ENCODE results near the gene TMEM190. TPM values are rescaled to one million over a fixed set of nuclear protein-coding genes. Genes with fewer than 3 reads are reported as not detected.
A peak's percentile ranks its signal among the peaks of the same experiment; 100 is the strongest.

The TMEM190 gene
- total RNA-seq, 1 experiment from 2014 or later = not detected

- Histone ChIP-seq H3K36me3 (no peaks in the 10 kb centered on the region), H3K9me3 (replicated peaks) (no peaks in the 10 kb centered on the region), H3K4me3 (no peak overlapping the region), H3K27ac (no peak overlapping the region), H3K4me1 (peaks cover 12% of the 10 kb centered on the region; the same call in 1 of the 2 replicates), H3K27me3 (peaks cover 3% of the 10 kb centered on the region; the same call in 1 of the 2 replicates)
- DNase-seq = peak; percentile 46 to 54
Measured at GRCh38 chr19:55358943-55359908, 17.4 kb upstream of the TMEM190 start.

- H3K27ac ChIP-seq = no peak overlapping the region
- no peaks in the 10 kb centered on the region for H3K36me3 ChIP-seq
- no peak overlapping the region for H3K4me3 ChIP-seq
- H3K27me3 ChIP-seq = 0 out of 2 replicates have a peak, but pooled peaks cover 3% of the 10 kb centered on the region
- H3K9me3 ChIP-seq (replicated peaks) = no peaks in the 10 kb centered on the region
- H3K4me1 ChIP-seq = peaks cover 5% of the 10 kb centered on the region; the same call in 1 of the 2 replicates
- no peak for DNase-seq
Measured at GRCh38 chr19:55360902-55361301, 15.7 kb upstream of the TMEM190 start.

- no peak overlapping the region for H3K27ac ChIP-seq
- no peak overlapping the region for H3K4me3 ChIP-seq
- peaks cover 5% of the 10 kb centered on the region; the same call in 1 of the 2 replicates for H3K4me1 ChIP-seq
- no peaks in the 10 kb centered on the region for H3K9me3 ChIP-seq (replicated peaks)
- DNase-seq = no peak
- H3K36me3 ChIP-seq = no peaks in the 10 kb centered on the region
- 0 out of 2 replicates have a peak, but pooled peaks cover 3% of the 10 kb centered on the region for H3K27me3 ChIP-seq
Measured at GRCh38 chr19:55362174-55362989, 14.2 kb upstream of the TMEM190 start.

GRCh38 chr19:55362990-55363716, 13.5 kb upstream of the TMEM190 start, which contains the start of gene GARIN5B:
TSS of gene GARIN5B (minus strand) at chr19:55363260. CDS start at chr19:55363066, 194 bp downstream.
- Histone ChIP-seq H3K4me1 (peaks cover 5% of the 10 kb centered on the region; the same call in 1 of the 2 replicates), H3K9me3 (replicated peaks) (no peaks in the 10 kb centered on the region), H3K27me3 (0 out of 2 replicates have a peak, but pooled peaks cover 3% of the 10 kb centered on the region), H3K4me3 (no peak within 1 kb of the TSS), H3K27ac (no peak within 1 kb of the TSS), H3K36me3 (no peaks in the 10 kb centered on the region)
- no peak for DNase-seq

GRCh38 chr19:55365245-55365644, 11.4 kb upstream of the TMEM190 start:
- no peaks in the 10 kb centered on the region for H3K27me3 ChIP-seq
- peaks cover 5% of the 10 kb centered on the region for H3K4me1 ChIP-seq
- no peak for DNase-seq
- H3K4me3 ChIP-seq = no peak overlapping the region
- H3K9me3 ChIP-seq (replicated peaks) = no peaks in the 10 kb centered on the region
- no peak overlapping the region for H3K27ac ChIP-seq
- no peaks in the 10 kb centered on the region for H3K36me3 ChIP-seq

- Histone ChIP-seq H3K4me1 (peaks cover 9% of the 10 kb centered on the region), H3K4me3 (no peak overlapping the region), H3K36me3 (no peaks in the 10 kb centered on the region), H3K27me3 (no peaks in the 10 kb centered on the region), H3K27ac (no peak overlapping the region), H3K9me3 (replicated peaks) (no peaks in the 10 kb centered on the region)
- DNase-seq = no peak
Measured at GRCh38 chr19:55365964-55366363, 10.7 kb upstream of the TMEM190 start.

GRCh38 chr19:55366790-55367189, 9.8 kb upstream of the TMEM190 start:
- Histone ChIP-seq H3K9me3 (replicated peaks) (no peaks in the 10 kb centered on the region), H3K36me3 (no peaks in the 10 kb centered on the region), H3K27ac (no peak overlapping the region), H3K4me3 (no peak overlapping the region), H3K4me1 (peaks cover 14% of the 10 kb centered on the region), H3K27me3 (no peaks in the 10 kb centered on the region)
- no peak for DNase-seq

- Histone ChIP-seq H3K27me3 (no peaks in the 10 kb centered on the region), H3K4me1 (peaks cover 21% of the 10 kb centered on the region), H3K4me3 (peak overlapping the region; percentile 76), H3K9me3 (replicated peaks) (no peaks in the 10 kb centered on the region), H3K27ac (no peak overlapping the region), H3K36me3 (no peaks in the 10 kb centered on the region)
- no peak for DNase-seq
Measured at GRCh38 chr19:55368106-55368505, 8.5 kb upstream of the TMEM190 start.

- H3K27me3 ChIP-seq = no peaks in the 10 kb centered on the region
- H3K9me3 ChIP-seq (replicated peaks) = no peaks in the 10 kb centered on the region
- peaks cover 25% of the 10 kb centered on the region for H3K4me1 ChIP-seq
- no peaks in the 10 kb centered on the region for H3K36me3 ChIP-seq
- peak; percentile 65 to 67 for DNase-seq
- peak overlapping the region; percentile 76 for H3K4me3 ChIP-seq
- peak overlapping the region; percentile 33 for H3K27ac ChIP-seq
Measured at GRCh38 chr19:55368701-55369563, 7.7 kb upstream of the TMEM190 start.

GRCh38 chr19:55369653-55370304, 6.8 kb upstream of the TMEM190 start:
- H3K27me3 ChIP-seq = no peaks in the 10 kb centered on the region
- DNase-seq = peak; percentile 87 to 89
- H3K9me3 ChIP-seq (replicated peaks) = no peaks in the 10 kb centered on the region
- H3K36me3 ChIP-seq = no peaks in the 10 kb centered on the region
- H3K4me1 ChIP-seq = peaks cover 29% of the 10 kb centered on the region
- peak overlapping the region; percentile 29 for H3K27ac ChIP-seq
- H3K4me3 ChIP-seq = peak overlapping the region; percentile 76

GRCh38 chr19:55370305-55370988, 6.2 kb upstream of the TMEM190 start, which contains the start of gene IL11:
TSS of gene IL11 (minus strand) at chr19:55370463. CDS start at chr19:55370310, 153 bp downstream.
- Histone ChIP-seq H3K36me3 (no peaks in the 10 kb centered on the region), H3K27me3 (no peaks in the 10 kb centered on the region), H3K27ac (peak within 1 kb of the TSS; percentile 46), H3K9me3 (replicated peaks) (no peaks in the 10 kb centered on the region), H3K4me3 (peak within 1 kb of the TSS; percentile 76), H3K4me1 (peaks cover 31% of the 10 kb centered on the region)
- DNase-seq = peak; percentile 44 to 55

GRCh38 chr19:55372316-55373081, 4.1 kb upstream of the TMEM190 start:
- no peaks in the 10 kb centered on the region for H3K36me3 ChIP-seq
- H3K27me3 ChIP-seq = no peaks in the 10 kb centered on the region
- H3K4me1 ChIP-seq = peaks cover 46% of the 10 kb centered on the region
- no peak overlapping the region for H3K4me3 ChIP-seq
- no peaks in the 10 kb centered on the region for H3K9me3 ChIP-seq (replicated peaks)
- peak; percentile 64 to 82 for DNase-seq
- peak overlapping the region; percentile 41 for H3K27ac ChIP-seq

All from SJCRH30 (cell line).